Measurements from ENCODE around the gene ST14.

DNA sequence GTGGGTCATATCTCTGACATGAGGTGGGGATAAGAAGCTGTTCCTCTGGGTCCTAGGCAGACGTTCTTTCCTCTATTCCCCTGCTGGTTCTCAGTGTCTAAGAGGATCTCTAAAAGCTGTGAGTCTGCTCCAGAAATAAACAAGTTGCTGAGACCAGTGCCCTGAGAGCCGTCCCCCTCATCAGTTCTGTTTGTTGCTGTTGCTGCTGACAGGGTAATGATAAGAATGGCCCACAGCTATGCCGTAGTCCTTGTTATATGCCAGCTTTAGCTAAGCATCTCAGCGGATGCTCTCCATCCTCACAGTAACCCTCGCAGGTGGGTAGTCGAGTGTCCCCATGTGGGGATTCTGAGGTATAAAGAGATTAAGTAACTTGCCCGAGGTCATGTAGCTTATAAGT, 23.5 kb upstream of the ST14 start:
- TF ChIP-seq, protein P1, sequence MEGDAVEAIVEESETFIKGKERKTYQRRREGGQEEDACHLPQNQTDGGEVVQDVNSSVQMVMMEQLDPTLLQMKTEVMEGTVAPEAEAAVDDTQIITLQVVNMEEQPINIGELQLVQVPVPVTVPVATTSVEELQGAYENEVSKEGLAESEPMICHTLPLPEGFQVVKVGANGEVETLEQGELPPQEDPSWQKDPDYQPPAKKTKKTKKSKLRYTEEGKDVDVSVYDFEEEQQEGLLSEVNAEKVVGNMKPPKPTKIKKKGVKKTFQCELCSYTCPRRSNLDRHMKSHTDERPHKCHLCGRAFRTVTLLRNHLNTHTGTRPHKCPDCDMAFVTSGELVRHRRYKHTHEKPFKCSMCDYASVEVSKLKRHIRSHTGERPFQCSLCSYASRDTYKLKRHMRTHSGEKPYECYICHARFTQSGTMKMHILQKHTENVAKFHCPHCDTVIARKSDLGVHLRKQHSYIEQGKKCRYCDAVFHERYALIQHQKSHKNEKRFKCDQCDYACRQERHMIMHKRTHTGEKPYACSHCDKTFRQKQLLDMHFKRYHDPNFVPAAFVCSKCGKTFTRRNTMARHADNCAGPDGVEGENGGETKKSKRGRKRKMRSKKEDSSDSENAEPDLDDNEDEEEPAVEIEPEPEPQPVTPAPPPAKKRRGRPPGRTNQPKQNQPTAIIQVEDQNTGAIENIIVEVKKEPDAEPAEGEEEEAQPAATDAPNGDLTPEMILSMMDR (IDR thresholded peaks at IDR 0.05): no peak
- TF ChIP-seq POLR2A (IDR thresholded peaks at IDR 0.05): no peak
